PC-9 (cell line): Measurements from ENCODE around the gene PGBD5.

Source experiments
- CTCF ChIP-seq: fragments of 200-600 bp; sonication (generic); conservative IDR thresholded peaks from 2 replicates; pipeline ENCODE4 v1.6.1; 2017; ENCODE audit warnings: mixed run types, antibody characterized with exemption, mild to moderate bottlenecking, moderate library complexity
- EZH2 ChIP-seq: fragments of 200-600 bp; sonication (generic); IDR thresholded peaks from 2 replicates; pipeline ENCODE4 v1.8.0; 2017; ENCODE audit warnings: antibody characterized with exemption, low read depth

- TF ChIP-seq CTCF (no peak), EZH2 (no peak)
These were observed 37.2 kb upstream of the PGBD5 start for GRCh38 chr1:230463326-230463725.
